Measurements from ENCODE around the gene TMEM51. TPM values are rescaled to one million over a fixed set of nuclear protein-coding genes. Genes with fewer than 3 reads are reported as not detected.
A peak's percentile ranks its signal among the peaks of the same experiment; 100 is the strongest.

Gene TMEM51
- total and polyA plus RNA-seq, 5 donors = 3.7 to 5.4 (median 4.3) TPM

GRCh38 chr1:15146142-15146680 is 7.3 kb upstream of the TMEM51 start:
- intact Hi-C loops (cut with DNase I) = no loop called here
- Histone ChIP-seq H3K9me3 (ENCODE audit: control insufficient read depth, low read length) (no peaks in the 10 kb centered on the region), H3K4me3 (ENCODE audit: low read length) (no peak overlapping the region), H3K4me1 (ENCODE audit: control insufficient read depth, insufficient read depth, low read length) (no peaks in the 10 kb centered on the region), H3K27me3 (ENCODE audit: control insufficient read depth, insufficient read depth) (no peaks in the 10 kb centered on the region), H3K27ac (ENCODE audit: low read length) (no peak overlapping the region)
- DNase-seq (no peak), ATAC-seq (no peak)
- 70% methylated on average over 4 of the region's 4 CpGs for WGBS

GRCh38 chr1:15146971-15147376 is 6.6 kb upstream of the TMEM51 start:
- Histone ChIP-seq H3K4me1 (ENCODE audit: control insufficient read depth, insufficient read depth, low read length) (no peaks in the 10 kb centered on the region), H3K27ac (ENCODE audit: low read length) (no peak overlapping the region), H3K4me3 (ENCODE audit: low read length) (no peak overlapping the region), H3K9me3 (ENCODE audit: control insufficient read depth, low read length) (no peaks in the 10 kb centered on the region), H3K27me3 (ENCODE audit: control insufficient read depth, insufficient read depth) (no peaks in the 10 kb centered on the region)
- WGBS = 57% methylated on average over 4 of the region's 4 CpGs
- intact Hi-C loops (cut with DNase I) = no loop called here
- no peak for DNase-seq
- ATAC-seq = peak; percentile 9 to 24

GRCh38 chr1:15148004-15148403 is 5.5 kb upstream of the TMEM51 start:
- DNase-seq (no peak), ATAC-seq (no peak)
- 77% methylated on average over 6 of the region's 6 CpGs for WGBS
- Histone ChIP-seq H3K4me1 (ENCODE audit: control insufficient read depth, insufficient read depth, low read length) (no peaks in the 10 kb centered on the region), H3K27me3 (ENCODE audit: control insufficient read depth, insufficient read depth) (no peaks in the 10 kb centered on the region), H3K27ac (ENCODE audit: low read length) (no peak overlapping the region), H3K9me3 (ENCODE audit: control insufficient read depth, low read length) (no peaks in the 10 kb centered on the region), H3K4me3 (ENCODE audit: low read length) (no peak overlapping the region)
- intact Hi-C loops (cut with DNase I) = no loop called here

- ATAC-seq = no peak
Measured at GRCh38 chr1:15148475-15148874, 5.1 kb upstream of the TMEM51 start.

GRCh38 chr1:15148941-15149340 is 4.6 kb upstream of the TMEM51 start:
- Histone ChIP-seq H3K4me1 (ENCODE audit: control insufficient read depth, insufficient read depth, low read length) (no peaks in the 10 kb centered on the region), H3K27ac (ENCODE audit: low read length) (no peak overlapping the region), H3K27me3 (ENCODE audit: control insufficient read depth, insufficient read depth) (no peaks in the 10 kb centered on the region), H3K4me3 (ENCODE audit: low read length) (no peak overlapping the region), H3K9me3 (ENCODE audit: control insufficient read depth, low read length) (no peaks in the 10 kb centered on the region)
- intact Hi-C loops (cut with DNase I) = no loop called here
- ATAC-seq (no peak), DNase-seq (no peak)
- 0% methylated on average over 1 of the region's 1 CpG for WGBS

More at GRCh38 chr1:15148475-15148874, 5.1 kb upstream of the TMEM51 start:
- H3K4me1 ChIP-seq (ENCODE audit: control insufficient read depth, insufficient read depth, low read length) = no peaks in the 10 kb centered on the region
- no peak for DNase-seq
- WGBS = 94% methylated on average over 9 of the region's 9 CpGs
- no peak overlapping the region for H3K4me3 ChIP-seq (ENCODE audit: low read length)
- no peaks in the 10 kb centered on the region for H3K27me3 ChIP-seq (ENCODE audit: control insufficient read depth, insufficient read depth)
- no peaks in the 10 kb centered on the region for H3K9me3 ChIP-seq (ENCODE audit: control insufficient read depth, low read length)
- intact Hi-C loops (cut with DNase I) = no loop called here
- H3K27ac ChIP-seq (ENCODE audit: low read length) = no peak overlapping the region

GRCh38 chr1:15150376-15150775 is 3.2 kb upstream of the TMEM51 start:
- Histone ChIP-seq H3K9me3 (ENCODE audit: control insufficient read depth, low read length) (no peaks in the 10 kb centered on the region), H3K27me3 (ENCODE audit: control insufficient read depth, insufficient read depth) (no peaks in the 10 kb centered on the region), H3K4me3 (ENCODE audit: low read length) (no peak overlapping the region), H3K4me1 (ENCODE audit: control insufficient read depth, insufficient read depth, low read length) (no peaks in the 10 kb centered on the region), H3K27ac (ENCODE audit: low read length) (no peak overlapping the region)
- no peak for ATAC-seq
- no peak for DNase-seq
- intact Hi-C loops (cut with DNase I) = loop anchor here in 3 of 4 donors (5.0 to 10.0 kb wide), 2 partner anchors 122 to 154 kb away; no protein-coding TSS in a partner anchor
- WGBS = 92% methylated on average over 3 of the region's 3 CpGs

- H3K9me3 ChIP-seq (ENCODE audit: control insufficient read depth, low read length) = no peaks in the 10 kb centered on the region
- ATAC-seq (peak in 1 of 2 donors; percentile 4), DNase-seq (no peak)
- no peaks in the 10 kb centered on the region for H3K4me1 ChIP-seq (ENCODE audit: control insufficient read depth, insufficient read depth, low read length)
- intact Hi-C loops (cut with DNase I) = loop anchor here in 3 of 4 donors (5.0 to 10.0 kb wide), 2 partner anchors 121 to 153 kb away; no protein-coding TSS in a partner anchor
- no peaks in the 10 kb centered on the region for H3K27me3 ChIP-seq (ENCODE audit: control insufficient read depth, insufficient read depth)
- no peak overlapping the region for H3K27ac ChIP-seq (ENCODE audit: low read length)
- 43% methylated on average over 5 of the region's 5 CpGs for WGBS
- H3K4me3 ChIP-seq (ENCODE audit: low read length) = no peak overlapping the region
Measured at GRCh38 chr1:15151377-15151806, 2.2 kb upstream of the TMEM51 start.

- H3K27ac ChIP-seq (ENCODE audit: low read length) = no peak overlapping the region
- no peaks in the 10 kb centered on the region for H3K4me1 ChIP-seq (ENCODE audit: control insufficient read depth, insufficient read depth, low read length)
- intact Hi-C loops (cut with DNase I) = loop anchor here in 3 of 4 donors (5.0 to 10.0 kb wide), 2 partner anchors 120 to 153 kb away; no protein-coding TSS in a partner anchor
- H3K4me3 ChIP-seq (ENCODE audit: low read length) = no peak overlapping the region
- no peak for DNase-seq
- H3K9me3 ChIP-seq (ENCODE audit: control insufficient read depth, low read length) = no peaks in the 10 kb centered on the region
- ATAC-seq = no peak
- no peaks in the 10 kb centered on the region for H3K27me3 ChIP-seq (ENCODE audit: control insufficient read depth, insufficient read depth)
- WGBS = 53% methylated on average over 3 of the region's 3 CpGs
Measured at GRCh38 chr1:15151871-15152270, 1.7 kb upstream of the TMEM51 start.

- Histone ChIP-seq H3K9me3 (ENCODE audit: control insufficient read depth, low read length) (no peaks in the 10 kb centered on the region), H3K4me3 (ENCODE audit: low read length) (peak overlapping the region; percentile 58), H3K4me1 (ENCODE audit: control insufficient read depth, insufficient read depth, low read length) (no peaks in the 10 kb centered on the region), H3K27ac (ENCODE audit: low read length) (peak overlapping the region; percentile 73), H3K27me3 (ENCODE audit: control insufficient read depth, insufficient read depth) (no peaks in the 10 kb centered on the region)
- under 1% methylated on average over 61 of the region's 61 CpGs for WGBS
- DNase-seq = peak; percentile 85 to 91 (median 90)
- peak; percentile 71 to 75 for ATAC-seq
- intact Hi-C loops (cut with DNase I) = loop anchor here in 3 of 4 donors (5.0 to 10.0 kb wide), 2 partner anchors 120 to 152 kb away; no protein-coding TSS in a partner anchor
Measured at GRCh38 chr1:15152318-15153183, 996 bp upstream of the TMEM51 start.

GRCh38 chr1:15153842-15154479 is 414 bp downstream of the TMEM51 start:
- WGBS = 1% methylated on average over 74 of the region's 74 CpGs
- Histone ChIP-seq H3K4me1 (ENCODE audit: control insufficient read depth, insufficient read depth, low read length) (no peaks in the 10 kb centered on the region), H3K4me3 (ENCODE audit: low read length) (peak overlapping the region; percentile 58), H3K9me3 (ENCODE audit: control insufficient read depth, low read length) (no peaks in the 10 kb centered on the region), H3K27ac (ENCODE audit: low read length) (peak overlapping the region; percentile 9), H3K27me3 (ENCODE audit: control insufficient read depth, insufficient read depth) (no peaks in the 10 kb centered on the region)
- DNase-seq = peak; percentile 72 to 85 (median 83)
- intact Hi-C loops (cut with DNase I) = loop anchor here in 3 of 4 donors (5.0 to 10.0 kb wide), 2 partner anchors 118 to 151 kb away; no protein-coding TSS in a partner anchor
- peak; percentile 46 to 50 for ATAC-seq

Measured in right cardiac atrium (tissue), 5 donors.